Body of pancreas (tissue), 4 donors: ENCODE measurements around the gene STAT5B. TPM values are rescaled to one million over a fixed set of nuclear protein-coding genes. Genes with fewer than 3 reads are reported as not detected.
A peak's percentile ranks its signal among the peaks of the same experiment; 100 is the strongest.

Experiments used
- ATAC-seq: fragments of 150-250 bp; one replicate; pipeline ENCODE4 v1.9.1; 2016
- DNase-seq, 4 donors: peaks; one replicate each; pipeline ENCODE4 v3.0.0-alpha.2; 2019
- H3K27ac ChIP-seq, 4 donors: fragments of 200-600 bp; sonication (generic); 1 replicate in 3 of 4; 2 replicates in 1 of 4; pipeline versions ENCODE4 v1.5.1 to v1.6.1; 2016 to 2019; ENCODE audit warnings: mild to moderate bottlenecking in 1 of 4, mixed read lengths in 1 of 4, moderate library complexity in 1 of 4
- H3K27me3 ChIP-seq, 2 donors: fragments of 200-600 bp; sonication (generic); one replicate each; pipeline ENCODE4 v1.6.0; 2016; ENCODE audit warnings: mild to moderate bottlenecking in 1 of 2
- H3K36me3 ChIP-seq, 2 donors: fragments of 200-600 bp; sonication (generic); replicated peaks in 1 of 2; 2 replicates each; pipeline ENCODE4 v1.5.1; 2016; ENCODE audit warnings: low read depth in 2 of 2; ENCODE audit not compliant: insufficient read depth in 1 of 2
- H3K4me1 ChIP-seq: fragments of 200-600 bp; sonication (generic); one replicate; pipeline ENCODE4 v1.6.0; 2016
- H3K4me3 ChIP-seq, 2 donors: fragments of 200-600 bp; sonication (generic); 1 replicate in 1 of 2; 2 replicates in 1 of 2; pipeline ENCODE4 v1.5.1; 2016 to 2019
- H3K9me3 ChIP-seq, 3 donors: fragments of 200-600 bp; sonication (generic); 1 replicate in 2 of 3; 2 replicates in 1 of 3; pipeline ENCODE4 v1.5.1; 2016
- POLR2A ChIP-seq, 3 donors: fragments of 450-650 bp; IDR thresholded peaks; one replicate each; pipeline ENCODE4 v1.6.1; 2016; ENCODE audit warnings: antibody characterized with exemption in 3 of 3, mild to moderate bottlenecking in 2 of 3
- WGBS, 2 donors: methylation state at CpG; one replicate each; pipeline ENCODE4 v1.1.5; 2017; 5-methylcytosine and 5-hydroxymethylcytosine counted together
- intact Hi-C: fragments of 100-400 bp; cut with DNase I; formaldehyde crosslinking; loops from one replicate; pipeline ENCODE4 v1.15.1; 2023
- total RNA-seq, 2 donors: library from RNA; depleted of rRNA; stranded (reverse); fragments of >200 nt; gene quantifications; one replicate each; pipeline ENCODE4 v1.1.0, GENCODE V29; 2016
- TF ChIP-seq, protein P1 (sequence below), 7 experiments: fragments of 450-650 bp in 4 of 7; fragments of 200-600 bp in 3 of 7; sonication (generic) in 3 of 7; IDR thresholded peaks; one replicate each; pipeline ENCODE4 v1.5.1; 2016 to 2019; ENCODE audit warnings: antibody characterized with exemption in 7 of 7

STAT5B gene
- total RNA-seq, 2 donors from 2014 or later = 35.3 TPM

DNA sequence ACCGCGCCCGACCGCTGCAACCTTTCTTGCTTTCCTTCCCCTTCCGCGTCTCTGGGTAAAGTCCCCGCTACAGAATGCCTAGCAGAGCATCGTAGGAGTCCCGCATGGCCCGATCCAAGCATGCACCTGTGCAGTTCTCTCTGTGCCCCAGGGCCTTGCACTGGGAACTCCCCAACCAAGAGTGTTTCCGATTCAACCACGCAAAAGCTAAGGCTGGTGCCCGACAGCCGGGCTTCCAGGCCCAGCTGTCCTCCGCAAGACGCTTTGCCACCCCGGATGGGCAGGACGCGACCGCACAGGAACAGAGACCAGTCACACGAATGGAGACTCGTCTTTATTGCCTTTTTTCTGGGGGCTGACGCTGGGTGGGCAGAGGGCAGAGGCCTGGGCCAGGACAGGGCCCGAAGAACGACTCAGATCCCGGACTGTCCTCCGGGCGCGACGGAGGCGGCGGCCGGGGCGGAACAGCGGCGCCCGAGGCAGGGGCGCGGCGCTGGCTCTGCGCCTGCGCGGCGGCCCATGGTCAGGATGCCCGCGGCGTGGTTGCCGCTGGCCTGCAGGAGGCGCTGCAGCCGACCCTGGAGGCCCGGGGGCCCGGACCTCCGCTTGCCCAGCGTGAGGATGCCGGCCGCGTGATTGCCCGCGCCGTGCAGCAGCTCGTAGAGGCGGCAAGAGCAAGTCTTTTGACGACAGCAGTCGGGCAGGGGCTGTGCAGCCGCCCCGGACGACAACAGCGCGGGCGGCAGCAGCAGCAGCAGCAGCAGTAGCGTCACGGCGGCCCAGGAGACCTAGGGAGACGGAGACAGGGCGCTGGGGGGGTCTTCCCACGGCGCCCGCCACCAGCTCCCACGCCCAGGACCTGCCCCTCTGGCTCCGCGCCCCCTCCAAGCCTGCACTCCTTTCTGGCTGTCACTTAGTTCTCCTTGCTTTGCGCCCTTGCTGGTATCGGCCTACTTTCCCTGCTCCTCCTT, 92.2 kb downstream of the STAT5B start:
- intact Hi-C loops = no loop called here
- Histone ChIP-seq H3K27ac (peak overlapping the region; percentile 28 to 80 (median 60)), H3K4me3 (peak overlapping the region in 1 of 2 donors; percentile 13), H3K36me3 (no peaks in the 10 kb centered on the region), H3K27me3 (peaks cover 0 to 6% of the 10 kb centered on the region in 2 donors), H3K4me1 (peaks cover 36% of the 10 kb centered on the region), H3K9me3 (no peaks in the 10 kb centered on the region)
- TF ChIP-seq, protein P1, sequence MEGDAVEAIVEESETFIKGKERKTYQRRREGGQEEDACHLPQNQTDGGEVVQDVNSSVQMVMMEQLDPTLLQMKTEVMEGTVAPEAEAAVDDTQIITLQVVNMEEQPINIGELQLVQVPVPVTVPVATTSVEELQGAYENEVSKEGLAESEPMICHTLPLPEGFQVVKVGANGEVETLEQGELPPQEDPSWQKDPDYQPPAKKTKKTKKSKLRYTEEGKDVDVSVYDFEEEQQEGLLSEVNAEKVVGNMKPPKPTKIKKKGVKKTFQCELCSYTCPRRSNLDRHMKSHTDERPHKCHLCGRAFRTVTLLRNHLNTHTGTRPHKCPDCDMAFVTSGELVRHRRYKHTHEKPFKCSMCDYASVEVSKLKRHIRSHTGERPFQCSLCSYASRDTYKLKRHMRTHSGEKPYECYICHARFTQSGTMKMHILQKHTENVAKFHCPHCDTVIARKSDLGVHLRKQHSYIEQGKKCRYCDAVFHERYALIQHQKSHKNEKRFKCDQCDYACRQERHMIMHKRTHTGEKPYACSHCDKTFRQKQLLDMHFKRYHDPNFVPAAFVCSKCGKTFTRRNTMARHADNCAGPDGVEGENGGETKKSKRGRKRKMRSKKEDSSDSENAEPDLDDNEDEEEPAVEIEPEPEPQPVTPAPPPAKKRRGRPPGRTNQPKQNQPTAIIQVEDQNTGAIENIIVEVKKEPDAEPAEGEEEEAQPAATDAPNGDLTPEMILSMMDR (IDR thresholded peaks at IDR 0.05) = peak; percentile 54 to 95 (median 91)
- peak in 2 of 3 donors; percentile 60 to 68 for TF ChIP-seq POLR2A (IDR thresholded peaks at IDR 0.05)
- DNase-seq (peak; percentile 75 to 84 (median 77)), ATAC-seq (peak; percentile 88)
- 5 to 10% methylated on average over 17 to 75 of the region's 83 CpGs for WGBS, 2 donors

GRCh38 chr17:42182927-42183734, 93.1 kb downstream of the STAT5B start:
- Histone ChIP-seq H3K4me1 (peaks cover 36% of the 10 kb centered on the region), H3K4me3 (peak overlapping the region in 1 of 2 donors; percentile 13), H3K27me3 (peaks cover 0 to 6% of the 10 kb centered on the region in 2 donors), H3K27ac (peak overlapping the region in 3 of 4 donors; percentile 28 to 80 (median 73)), H3K9me3 (no peaks in the 10 kb centered on the region), H3K36me3 (no peaks in the 10 kb centered on the region)
- TF ChIP-seq, protein P1 (IDR thresholded peaks at IDR 0.05) = no peak
- no peak for TF ChIP-seq POLR2A (IDR thresholded peaks at IDR 0.05)
- 63 to 78% methylated on average over 7 to 9 of the region's 9 CpGs for WGBS, 2 donors
- DNase-seq = no peak
- ATAC-seq = no peak
- intact Hi-C loops = no loop called here

- peaks cover 36% of the 10 kb centered on the region for H3K4me1 ChIP-seq
- TF ChIP-seq POLR2A (IDR thresholded peaks at IDR 0.05) = no peak
- DNase-seq = no peak
- H3K36me3 ChIP-seq = no peaks in the 10 kb centered on the region
- intact Hi-C loops = no loop called here
- ATAC-seq = no peak
- WGBS, 2 donors = 69 to 84% methylated on average over 2 of the region's 2 CpGs
- H3K27me3 ChIP-seq = peaks cover 0 to 6% of the 10 kb centered on the region in 2 donors
- H3K27ac ChIP-seq = no peak overlapping the region
- H3K4me3 ChIP-seq = no peak overlapping the region
- no peaks in the 10 kb centered on the region for H3K9me3 ChIP-seq
Observed at GRCh38 chr17:42181851-42182207, 94.4 kb downstream of the STAT5B start.

DNA sequence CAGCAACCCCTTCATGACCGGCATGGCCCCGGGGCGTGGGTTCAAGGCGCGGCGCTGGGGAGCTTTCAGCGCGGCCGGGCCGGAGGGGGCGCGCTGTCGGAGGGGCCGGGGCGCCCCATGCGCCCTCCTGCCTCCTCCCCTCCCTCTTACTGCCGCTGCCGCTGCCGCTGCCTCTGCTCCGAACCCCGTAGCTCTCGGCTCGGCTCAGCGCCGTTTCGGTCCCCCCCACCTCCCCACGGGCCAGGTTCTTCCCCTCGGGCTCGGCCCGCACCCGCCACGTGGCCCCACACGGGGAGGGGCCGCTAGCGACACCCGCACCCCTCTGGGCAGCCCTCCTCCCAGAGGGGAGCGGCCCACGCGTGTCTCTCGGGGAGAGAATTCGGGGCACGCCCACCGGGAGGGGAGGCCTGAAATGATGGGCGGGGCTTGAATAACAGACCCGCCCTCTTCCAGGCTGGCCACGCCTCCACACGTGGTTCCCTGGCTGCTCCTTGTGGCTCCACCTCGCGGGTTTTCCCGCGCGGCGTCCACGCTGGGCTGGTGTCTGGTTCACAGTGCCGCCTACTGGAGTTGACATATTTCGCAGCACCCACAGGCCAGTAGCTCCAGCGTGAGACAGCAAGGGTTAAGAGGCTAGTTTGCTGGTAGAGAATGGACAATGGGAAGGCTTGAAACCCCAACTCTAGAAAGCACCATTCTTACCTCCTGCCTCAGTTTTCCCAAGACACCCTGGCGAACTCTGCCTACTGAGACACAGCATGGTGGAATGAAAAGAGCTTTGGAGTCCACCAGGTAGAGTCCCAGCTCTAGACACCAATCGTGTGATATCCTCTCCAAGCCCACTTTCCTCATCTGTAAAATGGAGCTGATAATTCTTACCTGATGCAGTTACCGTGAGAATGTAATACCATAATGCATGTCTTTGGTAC, 95.0 kb downstream of the STAT5B start, which contains the start of gene KCNH4:
Gene KCNH4 (minus strand): TSS at position 221 of the 929 bp plus-strand sequence. CDS start 197 bp downstream, at position 24.
- no peak for TF ChIP-seq POLR2A (IDR thresholded peaks at IDR 0.05)
- TF ChIP-seq, protein P1 (IDR thresholded peaks at IDR 0.05) = peak in 6 of 7 experiments; percentile 15 to 53 (median 42)
- DNase-seq (peak; percentile 58 to 79 (median 73)), ATAC-seq (peak; percentile 44)
- WGBS, 2 donors = 5 to 62% methylated on average over 3 to 46 of the region's 60 CpGs
- Histone ChIP-seq H3K27ac (no peak within 1 kb of the TSS), H3K4me3 (no peak within 1 kb of the TSS), H3K36me3 (no peaks in the 10 kb centered on the region), H3K4me1 (peaks cover 36% of the 10 kb centered on the region), H3K27me3 (peaks cover 0 to 6% of the 10 kb centered on the region in 2 donors), H3K9me3 (no peaks in the 10 kb centered on the region)
- intact Hi-C loops = no loop called here
